Measurements from ENCODE around the gene IQSEC3.
"Not testable (repeated sequence)": the region's sequence is repeated elsewhere in the genome, so short reads cannot be mapped to it uniquely, and the experiment has no call there.

Gene IQSEC3

GRCh38 chr12:181921-182320, 115.4 kb downstream of the IQSEC3 start:
- no peak for DNase-seq

- no peak for DNase-seq
Measured at GRCh38 chr12:182381-182892, 115.9 kb downstream of the IQSEC3 start.

GRCh38 chr12:184811-185575, 118.4 kb downstream of the IQSEC3 start:
- no peak for DNase-seq

- DNase-seq, result no peak
Measured at GRCh38 chr12:185576-185955, 119.0 kb downstream of the IQSEC3 start.

- DNase-seq, result no peak
Measured at GRCh38 chr12:186006-186625, 119.5 kb downstream of the IQSEC3 start.

GRCh38 chr12:187986-188909, 121.7 kb downstream of the IQSEC3 start:
- not testable (repeated sequence) for DNase-seq

GRCh38 chr12:188910-189621, 122.5 kb downstream of the IQSEC3 start:
- DNase-seq, result no peak

GRCh38 chr12:189622-189962, 123.0 kb downstream of the IQSEC3 start:
- DNase-seq, result no peak

- no peak for DNase-seq
Measured at GRCh38 chr12:190881-191280, 124.3 kb downstream of the IQSEC3 start.

- no peak for DNase-seq
Measured at GRCh38 chr12:191541-191940, 125.0 kb downstream of the IQSEC3 start.

GRCh38 chr12:193261-193660, 126.7 kb downstream of the IQSEC3 start:
- no peak for DNase-seq

GRCh38 chr12:194276-194675, 127.7 kb downstream of the IQSEC3 start:
- DNase-seq, result no peak

- no peak for DNase-seq
Measured at GRCh38 chr12:195156-195555, 128.6 kb downstream of the IQSEC3 start.

- no peak for DNase-seq
Measured at GRCh38 chr12:195951-196350, 129.4 kb downstream of the IQSEC3 start.

- no peak for DNase-seq
Measured at GRCh38 chr12:196436-196835, 129.9 kb downstream of the IQSEC3 start.

GRCh38 chr12:197347-197746, 130.8 kb downstream of the IQSEC3 start:
- DNase-seq, result no peak

GRCh38 chr12:197911-198695, 131.5 kb downstream of the IQSEC3 start:
- DNase-seq, result no peak

- DNase-seq, result no peak
Measured at GRCh38 chr12:198705-199104, 132.1 kb downstream of the IQSEC3 start.

- no peak for DNase-seq
Measured at GRCh38 chr12:201361-201760, 134.8 kb downstream of the IQSEC3 start.

- DNase-seq, result no peak
Measured at GRCh38 chr12:202081-202731, 135.6 kb downstream of the IQSEC3 start.

GRCh38 chr12:203074-203461, 136.5 kb downstream of the IQSEC3 start:
- DNase-seq, result no peak

Data from activated effector memory CD4-positive, alpha-beta T cell treated with Interleukin-2 at 50 U/mL for 16 hours (primary cell).